DND-41 (cell line): ENCODE data around the gene ACCS.

Source experiments
- ATAC-seq: fragments of 200-7000 bp; cut with Tn5 transposase; 3 replicates; pipeline ENCODE4 v1.9.1; 2021; ENCODE audit warnings: low read depth; ENCODE audit not compliant: insufficient read depth
- DNase-seq: peaks from one replicate; pipeline ENCODE4 v3.0.0-alpha.2; 2020
- H2AFZ ChIP-seq: 2 replicates; pipeline ENCODE4 v1.6.0; 2012; ENCODE audit warnings: low read depth, low read length
- H3K27ac ChIP-seq: 2 replicates; pipeline ENCODE4 v1.5.1; 2012; ENCODE audit warnings: low read length, inconsistent platforms
- H3K27me3 ChIP-seq: fragments of 200-600 bp; sonication (generic); 2 replicates; pipeline ENCODE4 v1.6.0; 2012; ENCODE audit warnings: low read length, mild to moderate bottlenecking, inconsistent platforms; ENCODE audit not compliant: insufficient read depth, poor library complexity
- H3K36me3 ChIP-seq: 2 replicates; pipeline ENCODE4 v1.5.1; 2012; ENCODE audit warnings: low read length, inconsistent platforms; ENCODE audit not compliant: insufficient read depth
- H3K4me1 ChIP-seq: 2 replicates; pipeline ENCODE4 v1.5.1; 2012; ENCODE audit warnings: mild to moderate bottlenecking, low read length; ENCODE audit not compliant: insufficient read depth
- H3K4me2 ChIP-seq: 2 replicates; pipeline ENCODE4 v1.6.0; 2012; ENCODE audit warnings: mild to moderate bottlenecking, moderate library complexity, low read length, inconsistent platforms; ENCODE audit not compliant: insufficient read depth
- H3K4me3 ChIP-seq, 2 experiments: fragments of 200-600 bp in 1 of 2; shearing (Covaris generic) in 1 of 2; 2 replicates each; pipeline ENCODE4 v1.5.1; 2012 to 2016; ENCODE audit warnings: inconsistent platforms in 2 of 2, low read length in 2 of 2, mild to moderate bottlenecking in 2 of 2, low read depth in 1 of 2, moderate library complexity in 1 of 2
- H3K79me2 ChIP-seq: 2 replicates; pipeline ENCODE4 v1.6.0; 2012; ENCODE audit warnings: low read length, inconsistent platforms; ENCODE audit not compliant: insufficient read depth
- H3K9ac ChIP-seq: 2 replicates; pipeline ENCODE4 v1.6.0; 2012; ENCODE audit warnings: low read depth, mild to moderate bottlenecking, inconsistent platforms, low read length, moderate library complexity
- H3K9me3 ChIP-seq: 2 replicates; pipeline ENCODE4 v1.5.1; 2012; ENCODE audit warnings: low read length, moderate library complexity, mild to moderate bottlenecking, inconsistent platforms; ENCODE audit not compliant: insufficient read depth, severe bottlenecking
- H4K20me1 ChIP-seq: 2 replicates; pipeline ENCODE4 v1.6.0; 2012; ENCODE audit warnings: low read length; ENCODE audit not compliant: insufficient read depth
- CTCF ChIP-seq: IDR thresholded peaks from 2 replicates; pipeline ENCODE4 v1.5.1; 2012; ENCODE audit warnings: borderline replicate concordance, low read length, moderate library complexity, mild to moderate bottlenecking; ENCODE audit not compliant: poor library complexity, severe bottlenecking; ENCODE audit errors: extremely low read depth
- EZH2 ChIP-seq: IDR thresholded peaks from 3 replicates; pipeline ENCODE4 v1.6.1; 2012; ENCODE audit warnings: borderline replicate concordance, low read depth, mild to moderate bottlenecking, moderate library complexity, low read length, inconsistent platforms; ENCODE audit not compliant: severe bottlenecking

Gene ACCS

GRCh38 chr11:44029977-44030911 is 35.8 kb upstream of the ACCS start:
- Histone ChIP-seq H3K9me3 (no peaks in the 10 kb centered on the region), H3K4me3 (no peak overlapping the region), H4K20me1 (no peaks in the 10 kb centered on the region), H2AFZ (no peak overlapping the region), H3K9ac (no peak overlapping the region), H3K79me2 (no peaks in the 10 kb centered on the region), H3K36me3 (no peaks in the 10 kb centered on the region), H3K27me3 (no peaks in the 10 kb centered on the region), H3K4me1 (no peaks in the 10 kb centered on the region), H3K27ac (no peak overlapping the region), H3K4me2 (no peak overlapping the region)
- TF ChIP-seq EZH2: no peak
- no peak for DNase-seq
- no peak for ATAC-seq

- Histone ChIP-seq H3K4me3 (no peak overlapping the region), H3K36me3 (no peaks in the 10 kb centered on the region), H3K27ac (no peak overlapping the region), H3K27me3 (no peaks in the 10 kb centered on the region), H3K4me1 (no peaks in the 10 kb centered on the region), H2AFZ (no peak overlapping the region), H4K20me1 (no peaks in the 10 kb centered on the region), H3K9me3 (no peaks in the 10 kb centered on the region), H3K79me2 (no peaks in the 10 kb centered on the region), H3K9ac (no peak overlapping the region), H3K4me2 (no peak overlapping the region)
- TF ChIP-seq CTCF (no peak), EZH2 (no peak)
- DNase-seq (no peak), ATAC-seq (no peak)
These were observed 35.1 kb upstream of the ACCS start for GRCh38 chr11:44030996-44031395.

- DNase-seq: no peak
- H3K4me3 ChIP-seq: no peak overlapping the region
- H3K27ac ChIP-seq: no peak overlapping the region
- no peaks in the 10 kb centered on the region for H3K4me1 ChIP-seq
- TF ChIP-seq CTCF (no peak), EZH2 (no peak)
- no peak overlapping the region for H2AFZ ChIP-seq
- H3K79me2 ChIP-seq: no peaks in the 10 kb centered on the region
- no peak for ATAC-seq
- no peak overlapping the region for H3K4me2 ChIP-seq
- H3K27me3 ChIP-seq: no peaks in the 10 kb centered on the region
- no peaks in the 10 kb centered on the region for H4K20me1 ChIP-seq
- H3K9me3 ChIP-seq: no peaks in the 10 kb centered on the region
- no peak overlapping the region for H3K9ac ChIP-seq
- no peaks in the 10 kb centered on the region for H3K36me3 ChIP-seq
These were observed 34.5 kb upstream of the ACCS start for GRCh38 chr11:44031549-44031948.

- no peak for ATAC-seq
- H3K9ac ChIP-seq: no peak overlapping the region
- no peaks in the 10 kb centered on the region for H3K4me1 ChIP-seq
- H3K4me2 ChIP-seq: no peak overlapping the region
- no peaks in the 10 kb centered on the region for H4K20me1 ChIP-seq
- no peak overlapping the region for H3K4me3 ChIP-seq
- TF ChIP-seq CTCF: no peak
- no peak for TF ChIP-seq EZH2
- H3K36me3 ChIP-seq: no peaks in the 10 kb centered on the region
- no peak for DNase-seq
- no peaks in the 10 kb centered on the region for H3K27me3 ChIP-seq
- no peak overlapping the region for H2AFZ ChIP-seq
- no peaks in the 10 kb centered on the region for H3K79me2 ChIP-seq
- no peaks in the 10 kb centered on the region for H3K9me3 ChIP-seq
- H3K27ac ChIP-seq: no peak overlapping the region
These were observed 33.6 kb upstream of the ACCS start for GRCh38 chr11:44032299-44033085.
